Activated B cell treated with CpG ODN at 0.5 μM for 24 hours (primary cell): ENCODE results near the gene GALNT14. TPM values are rescaled to one million over a fixed set of nuclear protein-coding genes. Genes with fewer than 3 reads are reported as not detected.

ENCODE experiments used
- ATAC-seq: fragments of 200-7000 bp; cut with Tn5 transposase; one replicate; pipeline ENCODE4 v1.10.0; 2021; ENCODE audit warnings: low read depth, mild to moderate bottlenecking, moderate library complexity
- CTCF ChIA-PET: fragments of 350-600 bp; sonication (Branson Sonifier 250); formaldehyde crosslinking; loops from one replicate; lab custom pipeline; 2021; ENCODE audit warnings: antibody characterized with exemption; lab: Charles Lee
- POLR2A ChIA-PET: fragments of 350-600 bp; sonication (Branson Sonifier 250); formaldehyde crosslinking; loops from one replicate; lab custom pipeline; 2021; ENCODE audit warnings: antibody characterized with exemption; lab: Charles Lee
- DNase-seq: peaks from one replicate; pipeline ENCODE4 v3.0.0; 2022
- H3K27ac Mint-ChIP-seq: one replicate; pipeline ENCODE4 v1.8.0; 2020; ENCODE audit warnings: mixed read lengths
- H3K27me3 Mint-ChIP-seq: one replicate; pipeline ENCODE4 v1.8.0; 2021; ENCODE audit warnings: mixed read lengths
- H3K36me3 Mint-ChIP-seq: one replicate; pipeline ENCODE4 v1.8.0; 2021; ENCODE audit warnings: low read depth, mixed read lengths
- H3K4me1 Mint-ChIP-seq: one replicate; pipeline ENCODE4 v1.8.0; 2021; ENCODE audit warnings: mixed read lengths
- H3K4me3 Mint-ChIP-seq: one replicate; pipeline ENCODE4 v1.8.0; 2020; ENCODE audit warnings: mild to moderate bottlenecking, mixed read lengths
- H3K9me3 Mint-ChIP-seq: one replicate; pipeline ENCODE4 v1.8.0; 2020; ENCODE audit warnings: mixed read lengths
- intact Hi-C: fragments of 100-400 bp; cut with micrococcal nuclease; formaldehyde crosslinking; loops from one replicate; pipeline ENCODE4 v1.15.1; 2024
- total RNA-seq: library from RNA; stranded (reverse); gene quantifications from 2 replicates; pipeline ENCODE4 v1.2.3, GENCODE V29; 2022
- TF ChIP-seq, protein P1 (sequence below): fragments of 200-600 bp; IDR thresholded peaks from one replicate; pipeline ENCODE4 v1.8.0; 2022; ENCODE audit warnings: antibody characterized with exemption, mild to moderate bottlenecking

Gene GALNT14
- total RNA-seq, 1 donor from 2014 or later = 6.6 TPM

DNA sequence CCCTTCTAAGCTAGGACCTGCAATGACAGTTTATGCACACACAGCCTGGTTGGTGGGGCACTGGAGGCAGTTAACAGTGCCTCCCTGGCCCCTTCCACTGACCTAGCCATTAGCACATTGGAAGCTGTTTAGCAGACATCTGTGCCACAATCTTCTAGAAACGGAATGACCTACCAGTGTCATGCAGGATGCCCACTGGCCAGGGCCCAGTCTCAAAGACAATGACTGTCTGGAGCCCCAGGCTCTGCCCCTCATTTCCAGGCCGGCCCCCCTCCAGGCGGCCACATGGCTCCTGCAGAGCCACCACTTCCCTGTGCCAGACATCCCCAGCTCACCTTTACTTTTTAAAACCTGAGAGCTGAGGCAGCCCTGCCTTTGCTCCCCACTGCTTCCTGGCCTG is 207.5 kb downstream of the GALNT14 start:
- H3K4me1 Mint-ChIP-seq = no peaks in the 10 kb centered on the region
- DNase-seq = no peak
- no peaks in the 10 kb centered on the region for H3K27me3 Mint-ChIP-seq
- ATAC-seq = no peak
- CTCF ChIA-PET = no interaction called here
- H3K27ac Mint-ChIP-seq = no peak overlapping the region
- no peaks in the 10 kb centered on the region for H3K36me3 Mint-ChIP-seq
- POLR2A ChIA-PET = no interaction called here
- intact Hi-C loops = no loop called here
- H3K9me3 Mint-ChIP-seq = no peaks in the 10 kb centered on the region
- no peak overlapping the region for H3K4me3 Mint-ChIP-seq
- TF ChIP-seq, protein P1, sequence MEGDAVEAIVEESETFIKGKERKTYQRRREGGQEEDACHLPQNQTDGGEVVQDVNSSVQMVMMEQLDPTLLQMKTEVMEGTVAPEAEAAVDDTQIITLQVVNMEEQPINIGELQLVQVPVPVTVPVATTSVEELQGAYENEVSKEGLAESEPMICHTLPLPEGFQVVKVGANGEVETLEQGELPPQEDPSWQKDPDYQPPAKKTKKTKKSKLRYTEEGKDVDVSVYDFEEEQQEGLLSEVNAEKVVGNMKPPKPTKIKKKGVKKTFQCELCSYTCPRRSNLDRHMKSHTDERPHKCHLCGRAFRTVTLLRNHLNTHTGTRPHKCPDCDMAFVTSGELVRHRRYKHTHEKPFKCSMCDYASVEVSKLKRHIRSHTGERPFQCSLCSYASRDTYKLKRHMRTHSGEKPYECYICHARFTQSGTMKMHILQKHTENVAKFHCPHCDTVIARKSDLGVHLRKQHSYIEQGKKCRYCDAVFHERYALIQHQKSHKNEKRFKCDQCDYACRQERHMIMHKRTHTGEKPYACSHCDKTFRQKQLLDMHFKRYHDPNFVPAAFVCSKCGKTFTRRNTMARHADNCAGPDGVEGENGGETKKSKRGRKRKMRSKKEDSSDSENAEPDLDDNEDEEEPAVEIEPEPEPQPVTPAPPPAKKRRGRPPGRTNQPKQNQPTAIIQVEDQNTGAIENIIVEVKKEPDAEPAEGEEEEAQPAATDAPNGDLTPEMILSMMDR = no peak

DNA sequence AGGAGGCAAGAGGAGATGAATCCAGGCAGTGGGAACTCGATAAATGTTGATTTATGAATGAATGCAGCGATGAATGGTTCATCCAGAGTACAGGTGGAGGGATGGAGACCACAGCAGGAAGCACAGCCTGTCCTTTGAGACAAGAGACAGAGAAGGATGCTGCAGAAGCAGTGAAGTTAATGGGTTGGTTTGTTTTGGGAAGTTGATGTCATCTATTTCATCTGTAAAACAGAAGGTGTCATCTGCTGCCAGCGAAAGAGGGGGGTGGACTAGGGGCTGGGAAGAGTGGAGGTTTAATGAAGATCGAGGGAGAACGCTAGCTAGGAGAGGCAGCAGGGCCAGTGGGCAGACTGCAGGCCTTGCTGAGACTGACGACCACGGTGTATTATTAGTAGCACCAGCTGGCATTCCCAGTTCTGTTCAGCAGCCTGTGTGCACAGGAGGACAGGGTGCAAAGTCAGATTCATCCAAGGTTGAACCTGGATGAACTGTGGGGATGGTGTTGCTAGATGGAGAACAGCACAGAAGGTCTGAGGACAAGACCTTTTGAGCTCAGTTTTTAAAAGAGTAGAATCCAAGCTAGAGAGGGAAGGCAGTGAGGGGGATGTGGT is 210.7 kb downstream of the GALNT14 start:
- Mint-ChIP-seq H3K9me3 (no peaks in the 10 kb centered on the region), H3K27me3 (no peaks in the 10 kb centered on the region), H3K36me3 (no peaks in the 10 kb centered on the region), H3K4me3 (no peak overlapping the region), H3K4me1 (no peaks in the 10 kb centered on the region), H3K27ac (no peak overlapping the region)
- CTCF ChIA-PET = no interaction called here
- DNase-seq (no peak), ATAC-seq (no peak)
- POLR2A ChIA-PET = no interaction called here
- intact Hi-C loops = no loop called here
- TF ChIP-seq, protein P1 = no peak

DNA sequence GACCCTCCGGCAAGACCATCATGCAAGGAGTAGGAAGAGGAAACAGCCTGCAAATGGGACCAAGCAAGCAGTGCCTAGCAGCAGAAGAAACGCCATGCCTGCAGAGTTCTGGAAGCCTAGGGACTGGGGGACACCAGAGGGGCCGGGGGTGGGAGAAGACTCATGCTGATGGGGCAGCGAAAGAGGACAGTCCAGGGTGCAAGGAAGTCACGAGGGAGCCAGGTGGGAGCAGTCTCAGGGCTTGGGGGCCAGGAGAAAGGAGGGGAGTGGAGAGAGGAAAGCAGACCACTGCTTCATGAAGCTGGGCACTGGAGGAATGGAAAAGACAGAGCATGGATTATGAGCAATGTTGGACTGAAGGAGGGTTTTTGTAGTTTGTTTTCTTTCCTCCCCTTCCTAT is 211.6 kb downstream of the GALNT14 start:
- Mint-ChIP-seq H3K4me3 (no peak overlapping the region), H3K27ac (no peak overlapping the region), H3K4me1 (no peaks in the 10 kb centered on the region), H3K9me3 (no peaks in the 10 kb centered on the region), H3K36me3 (no peaks in the 10 kb centered on the region), H3K27me3 (no peaks in the 10 kb centered on the region)
- TF ChIP-seq, protein P1 = no peak
- POLR2A ChIA-PET = no interaction called here
- CTCF ChIA-PET = no interaction called here
- DNase-seq (no peak), ATAC-seq (no peak)
- intact Hi-C loops = no loop called here

DNA sequence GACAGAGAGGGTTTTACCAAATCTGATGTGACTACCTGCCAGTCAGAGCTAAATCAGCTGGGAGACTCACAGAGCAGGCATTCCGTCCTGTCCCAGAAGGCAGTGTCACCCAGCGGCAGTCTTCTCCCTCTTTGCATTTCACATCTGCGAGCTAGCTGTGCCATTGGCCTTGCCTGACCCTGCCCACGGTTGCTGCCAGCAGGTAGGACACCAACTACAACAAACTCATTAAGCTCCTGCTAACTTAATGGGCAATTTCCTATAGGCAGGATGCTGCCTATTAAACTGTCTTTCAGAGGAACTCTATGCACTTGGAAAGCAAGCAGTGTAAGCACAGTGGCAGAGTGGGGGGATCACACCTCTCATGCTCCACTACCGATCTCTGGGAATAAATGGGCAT is 214.6 kb downstream of the GALNT14 start:
- Mint-ChIP-seq H3K4me1 (no peaks in the 10 kb centered on the region), H3K36me3 (no peaks in the 10 kb centered on the region), H3K27me3 (no peaks in the 10 kb centered on the region), H3K4me3 (no peak overlapping the region), H3K9me3 (no peaks in the 10 kb centered on the region), H3K27ac (no peak overlapping the region)
- intact Hi-C loops = no loop called here
- ChIA-PET CTCF (no interaction called here), POLR2A (interaction anchor here (0.5 to 0.6 kb wide), 2 partner anchors 100 to 124 kb away, joined by 3 to 4 read pairs; no protein-coding TSS in a partner anchor)
- TF ChIP-seq, protein P1 = no peak
- no peak for DNase-seq
- no peak for ATAC-seq

DNA sequence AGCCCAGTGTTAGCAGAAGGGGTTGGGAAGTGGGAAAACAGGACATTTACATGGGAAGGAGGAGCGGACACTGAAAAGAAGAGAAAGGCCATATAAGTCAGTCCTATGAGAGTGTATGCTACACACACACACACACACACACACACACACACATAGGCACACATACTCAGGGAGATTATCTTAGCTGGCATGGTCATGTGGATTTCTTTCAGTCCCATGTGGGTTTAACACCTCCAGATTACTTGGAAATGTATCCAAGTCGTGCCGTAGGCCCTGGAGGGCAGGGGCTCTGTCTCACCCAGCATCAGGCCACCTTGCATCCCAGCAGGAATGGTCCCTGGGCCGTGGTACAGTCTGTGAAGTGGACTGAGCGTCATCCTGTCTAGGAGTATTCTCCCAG is 217.7 kb downstream of the GALNT14 start:
- ChIA-PET POLR2A (no interaction called here), CTCF (no interaction called here)
- Mint-ChIP-seq H3K4me3 (no peak overlapping the region), H3K4me1 (no peaks in the 10 kb centered on the region), H3K36me3 (no peaks in the 10 kb centered on the region), H3K9me3 (no peaks in the 10 kb centered on the region), H3K27me3 (no peaks in the 10 kb centered on the region), H3K27ac (no peak overlapping the region)
- DNase-seq = no peak
- TF ChIP-seq, protein P1 = no peak
- intact Hi-C loops = no loop called here
- ATAC-seq = no peak
